NCI-H2196 treated with DMSO at 0.1 percent for 48 hours (cell line): ENCODE results near the gene EXOC2.
"Not testable (repeated sequence)": the region's sequence is repeated elsewhere in the genome, so short reads cannot be mapped to it uniquely, and the experiment has no call there.

Experiments
- DNase-seq: peaks from one replicate; lab custom pipeline; 2025; ENCODE audit not compliant: unreplicated experiment; lab: John Stamatoyannopoulos, UW

EXOC2 gene

GRCh38 chr6:633611-634010 is 59.3 kb downstream of the EXOC2 start:
- DNase-seq, result no peak

DNA sequence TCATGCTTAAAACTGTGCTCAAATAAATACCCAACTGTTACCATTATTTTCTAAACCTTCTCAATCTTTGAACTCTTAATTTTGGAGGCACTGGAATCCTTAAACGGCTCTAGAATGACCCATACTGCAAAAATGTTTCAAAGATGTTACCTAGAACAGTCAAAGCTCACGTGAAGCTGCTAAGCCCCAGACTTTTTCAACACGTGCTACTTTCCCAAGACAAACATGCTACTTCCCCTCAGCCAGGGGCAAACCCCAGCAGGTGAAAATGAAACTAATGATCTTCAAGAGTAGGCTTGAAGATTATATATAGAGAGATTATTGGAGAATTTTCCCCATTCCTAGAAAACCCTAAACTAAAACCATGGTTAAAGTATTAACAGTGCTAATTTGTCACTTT is 64.2 kb downstream of the EXOC2 start:
- no peak for DNase-seq

DNA sequence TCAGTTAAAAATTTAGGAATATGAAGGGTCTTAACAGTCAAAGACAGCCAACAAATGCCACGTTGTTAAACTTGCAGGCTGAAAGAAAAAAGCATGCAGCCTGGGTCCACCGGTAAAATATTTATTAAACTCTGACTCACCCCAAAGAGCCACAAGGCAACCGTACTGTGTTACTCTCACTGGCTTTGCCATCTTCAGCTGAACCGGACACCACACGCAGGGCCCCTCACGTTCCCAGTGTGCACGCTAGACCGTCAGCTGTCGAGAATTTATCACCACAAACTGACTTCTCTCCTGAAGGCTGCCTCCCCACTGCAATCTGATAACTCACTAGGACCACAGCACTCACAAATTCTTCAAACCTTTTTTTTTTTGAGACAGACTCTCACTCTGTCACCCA is 66.7 kb downstream of the EXOC2 start:
- no peak for DNase-seq

GRCh38 chr6:624979-625378 is 68.0 kb downstream of the EXOC2 start:
- DNase-seq, result no peak

- DNase-seq, result no peak
Measured at GRCh38 chr6:622462-622861, 70.5 kb downstream of the EXOC2 start.

- no peak for DNase-seq
Measured at GRCh38 chr6:621931-622330, 71.0 kb downstream of the EXOC2 start.

DNA sequence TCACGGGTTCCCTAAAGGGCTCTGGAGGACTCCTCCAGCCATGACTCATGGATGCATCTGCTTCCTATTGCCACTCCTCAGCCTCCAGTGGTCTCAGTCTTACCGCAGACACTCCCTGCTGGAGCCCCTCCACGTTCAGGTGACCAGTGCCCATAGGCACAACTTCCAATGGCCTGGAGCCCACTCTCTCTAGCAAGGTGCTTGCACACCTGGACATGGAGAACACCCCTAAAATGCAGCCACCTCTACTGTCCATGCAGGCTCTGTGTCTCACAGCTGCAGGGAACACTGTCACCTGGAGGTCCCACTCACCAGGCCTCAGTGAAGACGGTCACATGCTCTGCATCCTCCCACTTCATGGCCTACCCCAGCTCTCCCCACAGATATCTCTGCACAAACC is 72.0 kb downstream of the EXOC2 start:
- DNase-seq, result no peak

DNA sequence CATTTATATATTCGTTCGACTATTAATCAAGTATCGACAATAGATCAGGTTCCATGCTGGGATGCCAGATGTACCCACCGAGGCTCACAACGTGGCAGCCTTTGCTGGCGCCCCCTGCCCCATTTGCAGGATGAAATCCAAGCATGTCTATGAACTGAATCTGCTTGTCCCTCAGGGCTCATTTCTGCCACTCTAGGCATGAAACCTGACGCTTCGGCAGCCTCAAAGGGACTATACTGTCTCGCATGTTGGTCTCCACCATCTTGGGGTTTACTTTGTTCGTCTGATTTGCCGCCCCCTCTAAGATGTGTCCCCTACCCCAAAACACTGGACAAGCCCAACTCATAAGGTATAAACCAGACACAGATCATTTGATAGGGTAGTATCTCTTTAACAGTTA is 72.8 kb downstream of the EXOC2 start:
- no peak for DNase-seq

- DNase-seq, result no peak
Measured at GRCh38 chr6:617456-618100, 75.4 kb downstream of the EXOC2 start.

- no peak for DNase-seq
Measured at GRCh38 chr6:613981-614380, 79.0 kb downstream of the EXOC2 start.

GRCh38 chr6:611928-612327 is 81.0 kb downstream of the EXOC2 start:
- no peak for DNase-seq

DNA sequence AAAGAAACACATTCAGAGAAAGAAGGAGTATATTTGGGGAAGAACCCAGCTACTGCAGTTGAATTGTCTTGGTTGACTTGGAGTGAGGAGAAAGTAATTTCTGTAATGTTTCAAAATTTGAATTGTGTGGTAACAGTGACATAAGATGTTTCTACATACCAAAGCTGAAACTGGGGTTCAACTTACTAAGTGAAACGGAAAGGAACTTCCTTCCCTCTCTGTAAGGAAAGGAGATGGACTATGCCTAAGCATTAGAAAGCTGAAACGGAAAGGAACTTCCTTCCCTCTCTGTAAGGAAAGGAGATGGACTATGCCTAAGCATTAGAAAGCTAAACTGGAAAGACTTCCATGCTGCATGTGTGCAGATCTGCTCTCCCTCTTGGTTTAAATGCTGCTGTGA is 82.1 kb downstream of the EXOC2 start:
- no peak for DNase-seq

DNA sequence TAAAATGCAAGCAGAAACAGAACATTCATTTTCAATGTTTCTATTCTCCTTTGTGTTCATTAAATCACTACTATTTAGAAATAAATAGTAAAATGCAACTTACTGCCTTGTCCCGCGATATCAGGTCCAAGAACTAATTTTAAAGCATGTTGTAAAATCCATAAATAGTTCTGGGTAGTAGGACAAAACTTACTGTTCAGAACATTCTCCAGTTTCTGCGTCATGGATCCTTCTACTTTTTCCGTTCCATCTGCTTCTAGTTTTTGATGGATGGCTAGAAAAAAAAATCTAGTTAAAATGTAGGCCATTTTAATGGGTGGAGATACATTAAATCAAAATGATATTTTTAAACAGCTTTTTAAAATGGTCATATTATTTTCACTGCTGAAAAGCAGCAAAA is 83.0 kb downstream of the EXOC2 start:
- DNase-seq, result no peak

DNA sequence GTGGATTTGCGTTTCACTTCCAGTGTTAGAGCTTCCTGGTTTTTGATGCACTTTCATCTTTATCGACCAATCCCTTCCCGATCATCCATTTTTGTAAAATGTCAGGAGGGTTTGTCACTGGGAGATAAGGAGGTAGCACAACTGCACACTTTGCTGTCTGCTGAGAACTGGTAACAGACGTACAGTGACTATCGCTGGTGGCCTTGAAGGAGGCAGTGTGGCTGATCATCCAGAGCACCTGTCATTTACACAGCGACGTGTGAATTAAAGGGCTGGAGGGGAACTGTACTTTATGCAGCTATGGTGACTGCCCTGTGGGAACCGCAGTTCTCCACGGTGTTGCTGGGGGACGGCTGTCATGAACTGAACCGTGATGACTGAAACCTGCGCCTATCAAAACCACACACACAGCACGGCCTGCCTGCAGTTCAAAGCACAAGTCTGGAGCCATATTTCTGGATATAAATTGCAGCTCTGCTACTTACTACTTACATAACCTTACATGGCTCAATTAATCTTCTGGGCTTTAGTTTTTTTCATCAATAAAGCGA is 86.0 kb downstream of the EXOC2 start:
- DNase-seq, result no peak

- not testable (repeated sequence) for DNase-seq
Measured at GRCh38 chr6:605895-606294, 87.0 kb downstream of the EXOC2 start.

DNA sequence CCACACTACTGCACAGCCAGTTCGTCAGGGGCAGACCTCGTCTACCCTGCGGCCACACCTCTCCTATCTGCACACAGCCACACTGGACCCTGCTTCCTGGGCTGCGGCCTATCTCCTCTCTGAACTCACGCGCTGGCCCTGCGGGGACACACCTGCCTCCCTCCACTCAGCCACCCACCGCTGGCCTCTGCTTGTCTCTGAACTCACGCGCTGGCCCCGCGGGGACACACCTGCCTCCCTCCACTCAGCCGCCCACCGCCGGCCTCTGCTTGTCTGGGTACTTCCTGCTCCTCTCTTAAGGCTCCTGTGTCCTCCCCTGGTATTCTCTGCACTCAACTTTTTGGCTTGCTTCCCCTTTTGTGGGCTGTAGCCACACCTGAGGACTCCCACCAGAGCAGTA is 88.4 kb downstream of the EXOC2 start:
- no peak for DNase-seq

GRCh38 chr6:603265-603664 is 89.7 kb downstream of the EXOC2 start:
- no peak for DNase-seq

GRCh38 chr6:599576-600448 is 93.1 kb downstream of the EXOC2 start:
- DNase-seq, result no peak

GRCh38 chr6:593907-594212 is 99.1 kb downstream of the EXOC2 start:
- DNase-seq, result no peak

DNA sequence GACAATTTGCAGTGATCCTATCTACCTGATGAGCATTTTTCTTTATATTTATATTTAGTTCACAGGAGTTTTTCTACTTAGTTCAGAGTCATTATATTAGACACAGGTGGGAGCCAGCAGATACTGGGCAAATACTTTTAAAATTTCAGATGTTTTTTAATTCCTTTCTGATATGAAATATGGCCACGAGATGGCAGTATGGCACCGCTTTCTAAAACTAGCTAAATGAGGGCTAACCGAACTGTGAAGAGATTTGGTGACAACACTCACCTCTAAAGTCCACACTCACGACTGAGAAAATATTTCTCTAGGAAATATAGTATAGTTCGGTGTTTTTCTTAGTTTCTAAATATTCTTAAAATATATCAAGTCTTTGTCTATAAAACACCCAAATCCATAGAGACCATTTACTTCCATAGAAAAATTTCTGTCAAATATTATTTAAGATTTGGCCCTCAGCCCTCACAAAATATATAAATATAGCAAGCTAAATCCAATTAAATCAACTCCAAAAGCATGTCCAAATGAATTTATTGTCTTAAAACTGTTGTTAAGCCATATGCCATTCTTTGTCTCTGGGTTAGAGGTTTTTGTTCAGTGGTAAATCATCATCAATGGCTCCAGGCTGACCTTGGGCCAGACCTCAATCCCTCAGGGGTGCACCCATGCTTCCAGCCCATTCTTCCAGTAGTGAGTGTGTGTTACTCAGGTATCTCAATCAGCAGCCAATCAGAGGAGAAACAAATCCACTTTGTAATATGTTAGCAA is 99.6 kb downstream of the EXOC2 start:
- DNase-seq, result peak; percentile 11

GRCh38 chr6:589090-589489 is 103.8 kb downstream of the EXOC2 start:
- no peak for DNase-seq

DNA sequence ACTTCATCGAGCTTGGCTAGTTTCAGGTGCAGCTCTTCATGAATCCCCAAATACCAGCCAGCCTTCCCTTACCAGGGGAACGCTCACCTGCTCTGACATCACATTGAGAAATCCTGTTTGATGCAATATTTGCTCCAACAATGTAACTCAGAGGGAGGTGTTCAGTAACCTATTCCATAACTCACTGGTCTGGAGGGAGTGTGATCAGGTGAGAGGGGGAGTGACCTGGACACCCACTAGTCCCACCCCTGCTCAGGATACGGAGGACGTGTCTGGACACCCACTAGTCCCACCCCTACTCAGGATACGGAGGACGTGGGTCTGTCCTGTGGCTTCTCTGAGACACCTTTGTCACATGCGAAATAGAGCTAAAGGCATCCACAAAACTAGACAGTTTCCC is 106.4 kb downstream of the EXOC2 start:
- DNase-seq, result no peak
